Right ventricle myocardium inferior (tissue), 1 donor: ENCODE data around the gene TYW1. TPM values are rescaled to one million over a fixed set of nuclear protein-coding genes. Genes with fewer than 3 reads are reported as not detected.
A peak's percentile ranks its signal among the peaks of the same experiment; 100 is the strongest.
"Not testable (repeated sequence)": the region's sequence is repeated elsewhere in the genome, so short reads cannot be mapped to it uniquely, and the experiment has no call there.

Experiments used
- ATAC-seq: fragments of 200-7000 bp; cut with Tn5 transposase; one replicate; pipeline ENCODE4 v1.9.1; 2020; ENCODE audit warnings: mild to moderate bottlenecking, moderate library complexity
- DNase-seq: peaks from one replicate; pipeline ENCODE4 v3.0.0; 2021; ENCODE audit errors: missing footprints
- intact Hi-C: fragments of 100-400 bp; cut with DNase I; formaldehyde crosslinking; loops from one replicate; pipeline ENCODE4 v1.11.0; 2022
- total RNA-seq: library from RNA; stranded (reverse); fragmentation: NEBNext Ultra II Directional; extraction: Animal tissue kit (Norgen Biotek cat#: 25700); gene quantifications from one replicate; pipeline ENCODE4 v1.2.1, GENCODE V29; 2021
- donor health status: DM: no; HTN: yes; CAD: no; lungs with severe emphysema.

TYW1 gene
- total RNA-seq, 1 donor from 2014 or later: 10.7 TPM

DNA sequence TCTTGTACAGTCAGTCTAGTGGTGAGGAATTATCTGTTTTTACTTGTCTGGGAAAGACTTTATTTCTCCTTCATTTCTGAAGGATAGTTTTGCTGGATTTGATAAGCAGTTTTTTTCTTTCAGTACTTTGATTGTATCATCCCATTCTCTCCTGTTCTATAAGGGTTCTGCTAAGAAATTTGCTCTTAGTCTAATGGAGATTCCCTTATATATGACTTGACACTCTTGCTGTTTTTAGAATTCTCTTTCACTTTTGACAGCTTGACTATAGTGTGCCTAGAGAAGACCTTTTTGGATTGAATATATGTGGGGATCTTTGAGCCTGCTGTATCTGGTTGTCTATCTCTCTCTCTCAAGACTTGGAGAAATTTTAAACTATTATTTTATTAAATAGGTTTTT, 157.7 kb downstream of the TYW1 start:
- DNase-seq, intact Hi-C loops, ATAC-seq: not testable (repeated sequence)

- ATAC-seq, intact Hi-C loops, DNase-seq: not testable (repeated sequence)
Measured at GRCh38 chr7:67156064-67156463, 159.4 kb downstream of the TYW1 start.

- intact Hi-C loops, ATAC-seq, DNase-seq: not testable (repeated sequence)
Measured at GRCh38 chr7:67163285-67163684, 166.7 kb downstream of the TYW1 start.

DNA sequence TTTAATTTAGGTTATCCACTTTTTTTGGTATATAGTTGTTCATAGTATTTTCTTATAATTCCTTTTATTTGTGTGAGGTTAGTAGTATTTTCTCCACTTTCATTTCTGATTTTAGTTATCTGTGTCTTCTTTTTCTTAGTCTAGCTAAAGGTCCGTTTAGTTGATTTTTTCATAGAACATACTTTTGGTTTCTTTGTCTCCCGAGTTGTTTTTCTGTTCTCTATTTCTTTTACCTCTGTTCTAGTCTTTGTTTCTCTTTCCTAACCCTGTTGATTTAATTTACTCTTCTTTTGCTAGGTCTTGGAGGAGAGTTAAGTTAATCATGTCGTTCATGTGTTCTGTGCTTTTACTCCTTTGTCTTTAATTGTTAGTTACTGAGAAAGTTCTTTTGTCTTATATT, 174.5 kb downstream of the TYW1 start:
- DNase-seq, ATAC-seq, intact Hi-C loops: not testable (repeated sequence)

- intact Hi-C loops, DNase-seq: not testable (repeated sequence)
- peak; percentile 59 for ATAC-seq
Measured at GRCh38 chr7:67176730-67177129, 180.1 kb downstream of the TYW1 start.

- DNase-seq, ATAC-seq, intact Hi-C loops: not testable (repeated sequence)
Measured at GRCh38 chr7:67178915-67179688, 182.5 kb downstream of the TYW1 start.

- intact Hi-C loops, DNase-seq: not testable (repeated sequence)
- peak; percentile 67 for ATAC-seq
Measured at GRCh38 chr7:67182956-67183750, 186.5 kb downstream of the TYW1 start.

- DNase-seq, intact Hi-C loops, ATAC-seq: not testable (repeated sequence)
Measured at GRCh38 chr7:67184912-67185659, 188.5 kb downstream of the TYW1 start.

- ATAC-seq: peak; percentile 94
- intact Hi-C loops, DNase-seq: not testable (repeated sequence)
Measured at GRCh38 chr7:67185660-67186129, 189.1 kb downstream of the TYW1 start.

GRCh38 chr7:67189160-67189559, 192.5 kb downstream of the TYW1 start:
- intact Hi-C loops, ATAC-seq, DNase-seq: not testable (repeated sequence)

GRCh38 chr7:67189801-67190465, 193.3 kb downstream of the TYW1 start:
- intact Hi-C loops, DNase-seq, ATAC-seq: not testable (repeated sequence)

DNA sequence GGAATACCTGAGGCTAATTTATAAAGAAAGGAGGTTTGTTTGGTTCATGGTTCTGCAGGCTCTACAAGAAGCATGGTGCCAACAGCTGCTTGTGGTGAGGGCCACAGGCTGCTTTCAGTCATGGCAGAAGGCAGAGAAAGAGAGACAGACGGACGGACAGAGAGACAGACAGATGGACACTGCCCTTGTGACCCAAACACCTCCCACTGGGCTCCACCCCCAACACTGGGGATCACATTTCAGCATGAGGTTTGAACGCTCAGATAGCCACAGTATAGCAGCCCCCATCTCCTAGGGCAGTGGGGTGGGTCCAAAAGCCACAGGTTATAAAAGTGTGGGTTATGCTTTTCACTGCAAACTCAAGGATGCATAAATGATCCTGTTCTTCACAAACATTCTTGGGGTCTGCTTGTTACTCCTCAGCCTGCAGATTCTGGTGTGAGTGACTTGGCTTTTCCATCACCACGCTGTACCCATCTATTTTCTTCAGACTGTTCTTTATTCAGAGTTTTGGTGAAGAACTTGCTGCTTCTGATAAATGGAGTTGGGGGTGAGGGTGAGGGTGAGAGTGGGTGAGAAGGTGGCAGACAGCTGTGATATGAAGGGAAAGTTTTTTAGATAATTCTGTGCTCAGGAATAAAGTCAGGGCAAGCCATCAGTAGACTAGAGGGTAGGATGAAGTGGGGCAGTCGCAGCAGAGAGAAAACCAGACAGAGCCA, 194.5 kb downstream of the TYW1 start:
- DNase-seq, intact Hi-C loops, ATAC-seq: not testable (repeated sequence)

GRCh38 chr7:67192123-67192702, 195.6 kb downstream of the TYW1 start:
- ATAC-seq, DNase-seq, intact Hi-C loops: not testable (repeated sequence)

- intact Hi-C loops, DNase-seq: not testable (repeated sequence)
- ATAC-seq: peak; percentile 94
Measured at GRCh38 chr7:67192889-67193613, 196.4 kb downstream of the TYW1 start.

- DNase-seq, ATAC-seq, intact Hi-C loops: not testable (repeated sequence)
Measured at GRCh38 chr7:67196176-67196575, 199.5 kb downstream of the TYW1 start.

- intact Hi-C loops, DNase-seq, ATAC-seq: not testable (repeated sequence)
Measured at GRCh38 chr7:67198865-67199526, 202.4 kb downstream of the TYW1 start.
